Stimulated activated CD4-positive, alpha-beta T cell treated with anti-CD3 and anti-CD28 coated beads, Interleukin-1b, Interleukin-23, amount 100 ng/mL, for 1 hour (primary cell): ENCODE measurements around the gene DENND5B.
"Not testable (repeated sequence)": the region's sequence is repeated elsewhere in the genome, so short reads cannot be mapped to it uniquely, and the experiment has no call there.

Experiments used
- DNase-seq, 2 donors: peaks; one replicate each; pipeline ENCODE4 v3.0.0-alpha.2; 2020; ENCODE audit warnings: low read depth in 2 of 2

DENND5B gene

GRCh38 chr12:31590642-31591379 lies at the start of gene DENND5B:
TSS of gene DENND5B (minus strand) at chr12:31591136. CDS start at chr12:31590832, 304 bp downstream.
- DNase-seq = no peak

- DNase-seq = no peak
These were observed 43.7 kb upstream of the DENND5B start for GRCh38 chr12:31634620-31635019.

DNA sequence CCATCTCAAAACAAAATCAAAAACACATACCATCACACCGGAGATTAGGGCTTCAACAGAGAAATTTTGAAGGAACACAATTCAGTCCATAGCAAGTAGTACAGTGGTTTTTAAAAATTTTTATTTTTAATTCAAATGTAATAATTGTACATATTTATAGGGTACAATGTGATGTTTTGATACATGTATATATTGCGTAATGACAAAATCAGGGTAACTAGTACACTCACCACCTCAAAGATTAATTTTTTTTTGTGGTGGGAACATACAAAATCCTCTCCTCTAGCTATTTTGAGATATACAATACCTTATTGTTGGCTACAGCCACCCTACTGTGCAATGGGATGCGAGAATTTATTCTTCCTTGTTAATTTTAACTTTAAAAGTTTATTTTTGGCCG lies 42.5 kb upstream of the DENND5B start:
- no peak for DNase-seq

- no peak for DNase-seq
These were observed 40.9 kb upstream of the DENND5B start for GRCh38 chr12:31631809-31632208.

DNA sequence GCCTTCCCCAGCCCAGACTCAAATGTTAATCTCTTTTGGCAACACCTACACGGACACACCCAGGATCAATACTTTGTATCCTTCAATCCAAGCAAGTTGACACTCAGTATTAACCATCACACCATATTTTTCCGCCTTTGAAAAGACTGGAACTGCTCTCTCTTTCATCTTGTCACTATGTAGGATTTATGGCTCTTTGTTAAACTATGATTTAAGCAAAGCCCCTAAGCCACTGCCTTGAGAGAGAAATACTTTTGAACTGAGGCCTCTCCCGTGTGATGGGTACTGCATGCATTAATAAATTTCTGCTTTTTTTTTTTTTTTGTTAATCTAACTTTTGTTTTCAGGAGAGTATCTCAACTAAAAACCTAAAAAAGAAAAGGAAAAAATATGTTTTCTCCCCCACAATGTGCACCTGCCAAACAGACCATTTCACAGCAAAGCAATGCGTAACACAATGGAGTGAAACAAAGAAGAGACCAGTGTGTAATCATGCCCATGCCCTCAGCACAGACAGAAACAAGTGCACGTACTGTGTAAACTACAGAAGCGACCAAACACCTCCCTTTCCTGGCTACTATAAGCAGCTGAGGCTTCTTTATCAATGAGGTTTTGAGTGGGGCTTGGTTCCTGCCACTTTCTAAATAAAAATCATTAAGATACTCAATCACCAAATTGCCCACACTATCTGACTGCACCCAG lies 40.2 kb upstream of the DENND5B start:
- no peak for DNase-seq

- DNase-seq = no peak
These were observed 39.1 kb upstream of the DENND5B start for GRCh38 chr12:31629756-31630732.

DNA sequence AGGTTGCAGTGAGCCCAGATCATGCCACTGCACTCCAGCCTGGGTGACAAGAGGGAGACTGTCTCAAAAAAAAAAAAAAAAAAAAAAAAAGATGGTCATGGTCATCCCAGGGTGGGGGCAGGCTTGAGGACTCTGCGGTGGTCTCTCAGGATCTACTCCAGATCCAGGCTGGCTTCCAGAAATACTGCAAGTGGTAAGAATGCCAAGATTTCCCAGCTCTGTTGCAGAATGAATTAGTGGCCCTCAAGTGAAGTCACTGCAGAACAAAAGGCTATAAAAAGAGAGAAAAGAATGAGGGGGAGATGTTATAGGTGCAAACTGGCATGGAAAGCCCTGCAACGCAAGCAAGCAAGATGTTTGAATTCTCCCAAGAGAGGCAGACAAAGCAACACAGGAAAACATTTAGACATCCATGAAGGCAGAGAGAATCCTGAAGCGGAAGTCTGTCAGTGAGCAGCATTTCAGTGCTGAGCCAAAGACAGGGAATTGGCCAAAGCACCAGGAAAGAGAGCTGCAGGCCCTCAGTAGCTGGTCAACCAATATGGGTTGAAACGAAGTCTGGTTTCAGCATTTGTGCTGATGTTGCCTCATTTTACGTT lies 36.6 kb upstream of the DENND5B start:
- DNase-seq = no peak

DNA sequence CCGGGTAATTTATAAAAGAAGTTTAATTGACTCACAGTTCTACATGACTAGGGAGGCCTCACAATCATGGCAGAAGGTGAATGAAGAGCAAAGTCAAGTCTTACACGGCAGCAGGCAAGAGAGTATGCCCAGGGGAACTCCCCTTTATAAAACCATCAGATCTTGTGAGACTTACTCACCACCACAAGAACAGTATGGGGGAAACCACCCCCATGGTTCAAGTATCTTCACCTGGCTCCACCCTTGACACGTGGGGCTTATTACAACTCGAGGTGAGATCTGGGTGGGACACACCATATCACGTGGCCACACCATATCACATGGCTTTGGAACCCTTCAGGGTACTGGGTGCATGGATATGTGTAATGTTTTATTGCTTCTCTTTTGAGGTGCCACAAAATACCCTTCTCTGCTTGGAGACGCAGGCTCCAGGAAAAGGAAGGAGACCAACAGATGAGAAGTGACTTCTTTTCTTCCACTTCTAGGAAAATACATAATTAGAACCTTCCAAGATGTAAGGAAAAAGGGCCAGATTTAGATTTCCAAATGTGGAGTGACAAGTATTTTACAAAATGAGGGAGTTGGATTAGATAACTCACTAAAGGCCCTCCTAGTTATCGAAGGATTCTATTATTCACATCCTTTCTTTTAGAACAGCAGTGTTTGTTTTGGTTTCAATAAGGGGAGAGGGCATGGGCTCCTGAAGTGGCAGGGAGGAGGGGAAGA lies 35.5 kb upstream of the DENND5B start:
- no peak for DNase-seq

DNA sequence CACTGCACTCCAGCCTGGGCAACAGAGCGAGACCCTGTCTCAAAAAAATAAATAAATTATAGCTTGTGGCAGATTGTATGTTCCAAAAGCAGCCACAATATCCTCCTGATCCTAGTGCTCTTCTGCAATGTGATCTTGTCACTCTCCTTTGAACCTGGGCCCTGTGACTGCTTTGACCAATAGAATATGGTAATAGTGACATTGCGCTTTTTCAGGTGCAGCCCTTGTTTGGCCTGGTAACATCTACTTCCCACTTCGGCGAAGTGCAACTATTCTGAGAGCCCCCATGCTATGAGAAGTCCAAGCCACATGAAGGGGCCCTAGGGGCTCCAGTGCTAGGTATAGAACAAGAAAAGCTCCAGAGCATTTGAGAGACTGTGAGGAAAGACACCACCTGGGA lies 31.1 kb upstream of the DENND5B start:
- DNase-seq = no peak

DNA sequence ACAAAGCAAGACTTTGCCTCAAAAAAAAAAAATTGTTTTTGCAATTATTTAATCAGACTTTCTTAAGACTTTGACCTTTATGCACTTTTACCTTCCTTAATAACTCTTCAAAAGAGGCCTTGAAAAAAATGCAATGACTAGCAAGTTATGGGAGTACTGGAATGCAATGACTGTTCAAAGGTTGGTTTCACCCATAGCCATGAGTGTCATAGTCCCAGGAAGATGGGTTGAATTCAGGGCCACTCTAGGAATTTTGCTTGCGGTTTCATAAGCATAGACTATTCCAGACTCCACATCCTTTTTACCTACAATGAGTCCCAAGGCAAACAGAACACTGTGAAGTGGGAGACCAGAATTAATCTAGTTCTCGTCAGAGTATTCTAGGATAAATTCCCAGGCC lies 29.4 kb upstream of the DENND5B start:
- DNase-seq = no peak

GRCh38 chr12:31618228-31619025 lies 27.5 kb upstream of the DENND5B start:
- DNase-seq = no peak

- no peak for DNase-seq
These were observed 21.9 kb upstream of the DENND5B start for GRCh38 chr12:31612819-31613218.

DNA sequence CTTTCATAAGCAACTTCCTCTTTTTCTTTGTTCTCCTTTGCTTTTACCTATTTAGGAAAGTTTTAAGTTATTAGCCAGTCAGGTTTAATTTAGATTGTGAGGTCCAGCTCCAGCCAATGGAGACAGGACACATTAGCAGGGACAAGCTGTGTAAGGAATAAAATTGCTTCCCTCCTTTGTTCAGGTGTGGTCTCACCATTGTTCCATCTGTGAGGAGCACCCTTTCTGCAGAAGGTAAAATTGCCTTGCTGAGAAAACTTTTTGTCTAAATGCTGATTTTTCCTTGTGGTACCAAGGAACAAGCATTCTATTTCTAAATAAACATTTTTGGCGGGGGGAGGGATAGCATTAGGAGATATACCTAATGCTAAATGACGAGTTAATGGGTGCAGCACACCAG lies 17.4 kb upstream of the DENND5B start:
- not testable (repeated sequence) for DNase-seq

GRCh38 chr12:31605531-31605930 lies 14.6 kb upstream of the DENND5B start:
- DNase-seq = no peak

- no peak for DNase-seq
These were observed 12.6 kb upstream of the DENND5B start for GRCh38 chr12:31603546-31604009.

DNA sequence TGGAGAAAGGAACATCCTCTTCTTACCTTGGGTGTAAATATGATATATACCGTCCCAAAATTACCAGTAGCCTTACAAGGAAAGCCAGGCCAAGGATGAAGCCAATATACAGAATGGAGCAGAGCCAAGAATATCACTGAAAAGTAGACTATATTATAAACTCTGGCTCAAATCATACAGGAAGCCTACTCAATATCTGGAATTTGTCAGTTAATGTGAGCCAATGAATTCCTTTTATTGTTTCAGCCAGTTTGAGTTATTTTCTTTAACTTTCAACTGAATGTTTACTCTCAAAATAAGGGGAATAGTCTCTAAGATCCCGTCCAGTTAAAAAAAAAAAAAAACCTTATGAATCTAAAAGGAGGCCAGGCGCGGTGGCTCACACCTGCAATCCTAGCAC lies 9.8 kb upstream of the DENND5B start:
- no peak for DNase-seq

DNA sequence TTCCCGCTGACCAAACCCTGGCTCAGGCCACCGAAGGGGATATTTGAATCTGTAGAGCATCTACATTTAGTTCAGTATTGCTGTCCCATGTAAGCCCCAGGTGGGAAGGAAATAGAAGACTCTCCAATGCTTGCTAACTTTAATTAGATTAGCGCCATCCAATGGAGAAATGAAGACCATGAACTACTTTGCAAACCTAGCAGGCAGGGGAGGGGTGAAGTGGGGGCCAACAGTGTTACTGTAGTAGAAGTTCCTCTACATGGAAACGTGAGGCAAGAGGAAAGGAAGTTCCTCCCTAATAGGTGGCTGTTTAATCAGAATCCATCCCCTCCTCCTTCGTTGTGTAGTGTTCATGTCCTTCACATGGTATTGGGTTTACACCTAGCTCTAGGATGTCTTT lies 9.3 kb upstream of the DENND5B start:
- no peak for DNase-seq

GRCh38 chr12:31599053-31599452 lies 8.1 kb upstream of the DENND5B start:
- no peak for DNase-seq

- no peak for DNase-seq
These were observed 6.1 kb upstream of the DENND5B start for GRCh38 chr12:31597066-31597465.

DNA sequence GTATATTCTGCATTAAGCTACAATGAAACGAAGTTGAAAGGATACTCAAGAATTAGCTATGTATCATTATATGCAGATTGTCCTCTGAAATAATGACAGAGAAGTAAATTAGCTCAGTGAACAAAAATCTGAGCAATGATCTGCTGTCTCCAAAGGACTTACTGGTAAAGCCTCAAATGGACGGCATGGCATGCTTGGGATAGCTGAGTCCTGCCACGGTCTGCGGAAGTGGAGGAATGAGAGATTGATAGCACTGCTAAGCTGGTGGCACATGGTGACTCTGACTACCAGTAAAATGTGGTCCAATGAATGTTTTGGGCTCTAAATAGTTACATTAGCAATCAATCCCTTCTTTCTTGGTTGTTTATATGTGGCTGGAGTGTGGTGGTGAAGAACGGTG lies 3.7 kb upstream of the DENND5B start:
- DNase-seq = no peak
